ENCODE measurements around the gene ZNF219. TPM values are rescaled to one million over a fixed set of nuclear protein-coding genes. Genes with fewer than 3 reads are reported as not detected.
"Not testable (repeated sequence)": the region's sequence is repeated elsewhere in the genome, so short reads cannot be mapped to it uniquely, and the experiment has no call there.

Gene ZNF219
- total RNA-seq, 1 donor from 2014 or later = 47.8 TPM

DNA sequence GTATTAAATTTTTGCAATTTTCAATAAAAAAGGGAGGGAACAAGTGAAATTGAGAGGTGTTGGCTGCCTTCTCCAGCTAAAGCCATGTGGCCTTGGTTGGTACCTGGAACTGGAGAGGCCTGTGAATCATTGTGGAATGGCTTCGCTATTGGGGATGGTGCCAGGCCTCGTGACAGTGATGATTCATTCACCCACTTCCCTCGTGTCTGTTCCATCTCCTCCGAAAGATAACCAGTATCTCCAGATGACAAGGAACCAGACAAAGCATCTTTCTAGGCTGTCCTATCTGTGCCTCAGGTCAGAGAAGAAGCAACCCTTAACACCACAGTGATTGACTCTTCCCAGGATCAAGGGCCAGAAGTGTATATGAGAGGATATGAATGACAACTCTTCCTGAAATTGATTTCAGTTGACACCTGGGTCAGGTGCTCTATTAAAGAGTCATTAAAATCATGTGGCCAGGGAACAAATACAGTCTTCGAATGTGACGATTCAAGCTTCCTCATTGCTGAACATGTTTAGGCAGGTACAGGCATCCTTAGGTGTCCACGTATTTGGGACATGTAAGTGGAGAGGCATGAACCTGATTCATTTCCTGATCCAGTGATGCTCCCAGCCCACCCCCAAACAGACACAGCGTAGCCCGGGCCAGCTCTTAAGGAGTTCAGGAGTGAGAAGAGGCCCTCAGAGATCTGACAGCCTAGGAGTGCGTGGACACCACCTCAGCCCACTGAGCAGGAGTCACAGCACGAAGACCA, 56.6 kb downstream of the ZNF219 start, which contains the start of gene RNASE7:
Gene RNASE7 (plus strand): TSS at position 687 of the 758 bp plus-strand sequence. CDS start 631 bp downstream, outside the sequence.
- Mint-ChIP-seq H3K9me3 (no peaks in the 10 kb centered on the region), H3K4me1 (ENCODE audit: unreplicated experiment) (peaks cover 21% of the 10 kb centered on the region), H3K36me3 (no peaks in the 10 kb centered on the region), H3K4me3 (peak within 1 kb of the TSS; percentile 8), H3K27me3 (peaks cover 7% of the 10 kb centered on the region), H3K27ac (peak within 1 kb of the TSS; percentile 60)
- TF ChIP-seq, protein P1, sequence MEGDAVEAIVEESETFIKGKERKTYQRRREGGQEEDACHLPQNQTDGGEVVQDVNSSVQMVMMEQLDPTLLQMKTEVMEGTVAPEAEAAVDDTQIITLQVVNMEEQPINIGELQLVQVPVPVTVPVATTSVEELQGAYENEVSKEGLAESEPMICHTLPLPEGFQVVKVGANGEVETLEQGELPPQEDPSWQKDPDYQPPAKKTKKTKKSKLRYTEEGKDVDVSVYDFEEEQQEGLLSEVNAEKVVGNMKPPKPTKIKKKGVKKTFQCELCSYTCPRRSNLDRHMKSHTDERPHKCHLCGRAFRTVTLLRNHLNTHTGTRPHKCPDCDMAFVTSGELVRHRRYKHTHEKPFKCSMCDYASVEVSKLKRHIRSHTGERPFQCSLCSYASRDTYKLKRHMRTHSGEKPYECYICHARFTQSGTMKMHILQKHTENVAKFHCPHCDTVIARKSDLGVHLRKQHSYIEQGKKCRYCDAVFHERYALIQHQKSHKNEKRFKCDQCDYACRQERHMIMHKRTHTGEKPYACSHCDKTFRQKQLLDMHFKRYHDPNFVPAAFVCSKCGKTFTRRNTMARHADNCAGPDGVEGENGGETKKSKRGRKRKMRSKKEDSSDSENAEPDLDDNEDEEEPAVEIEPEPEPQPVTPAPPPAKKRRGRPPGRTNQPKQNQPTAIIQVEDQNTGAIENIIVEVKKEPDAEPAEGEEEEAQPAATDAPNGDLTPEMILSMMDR (conservative IDR thresholded peaks at IDR 0.05) = no peak
- no peak for DNase-seq (ENCODE audit: extremely low spot score, unreplicated experiment)

DNA sequence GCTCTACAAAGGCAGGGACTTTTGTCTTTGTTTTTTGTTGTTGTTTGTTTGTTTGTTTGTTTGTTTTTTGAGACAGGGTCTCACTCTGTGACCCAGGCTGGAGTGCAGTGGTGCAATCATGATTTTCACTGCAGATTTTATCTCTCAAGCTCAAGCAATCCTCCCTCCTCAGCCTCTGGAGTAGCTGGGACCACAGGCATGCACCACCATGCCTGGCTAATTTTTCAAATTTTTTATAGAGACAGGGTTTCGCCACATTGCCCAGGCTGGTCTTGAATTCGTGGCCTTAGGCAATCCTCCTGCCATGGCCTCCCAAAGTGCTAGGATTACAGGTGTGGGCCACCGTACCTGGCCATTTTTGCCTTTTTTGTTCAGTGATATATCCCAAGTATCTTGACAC, 57.5 kb downstream of the ZNF219 start:
- not testable (repeated sequence) for H3K4me3 Mint-ChIP-seq; H3K36me3 Mint-ChIP-seq; H3K27me3 Mint-ChIP-seq; DNase-seq (ENCODE audit: extremely low spot score, unreplicated experiment); H3K9me3 Mint-ChIP-seq; H3K27ac Mint-ChIP-seq
- peaks cover 21% of the 10 kb centered on the region for H3K4me1 Mint-ChIP-seq (ENCODE audit: unreplicated experiment)

DNA sequence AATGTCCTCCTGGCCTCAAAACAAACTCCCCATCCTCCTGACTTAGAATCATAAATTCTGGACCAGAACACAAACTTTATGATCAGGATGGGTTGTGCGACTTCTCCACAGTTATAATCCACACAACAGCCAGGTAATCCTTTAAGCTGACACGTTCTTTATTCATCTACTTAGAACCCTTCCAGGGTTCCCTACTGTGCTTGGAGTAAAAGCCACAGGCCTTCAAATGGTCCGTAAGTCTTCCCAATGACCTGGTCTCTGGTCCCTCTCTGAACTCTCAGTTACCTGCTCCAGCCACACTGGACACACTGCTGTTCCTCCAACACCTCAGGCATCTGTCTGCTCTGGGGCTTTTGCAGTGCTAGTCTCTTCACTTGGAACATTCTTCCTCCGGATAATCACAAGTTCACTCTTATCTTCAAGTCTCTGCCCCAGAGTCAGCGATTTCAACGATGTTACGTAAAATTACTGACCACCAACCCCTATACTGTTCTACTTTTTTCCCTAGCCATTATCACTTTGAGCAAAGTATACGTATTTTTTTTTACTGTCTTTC, 58.0 kb downstream of the ZNF219 start:
- Mint-ChIP-seq H3K36me3 (no peaks in the 10 kb centered on the region), H3K9me3 (no peaks in the 10 kb centered on the region), H3K4me3 (peak overlapping the region; percentile 11), H3K27ac (peak overlapping the region; percentile 42), H3K4me1 (ENCODE audit: unreplicated experiment) (peaks cover 21% of the 10 kb centered on the region), H3K27me3 (peaks cover 7% of the 10 kb centered on the region)
- DNase-seq (ENCODE audit: extremely low spot score, unreplicated experiment) = no peak
- TF ChIP-seq, protein P1 (conservative IDR thresholded peaks at IDR 0.05) = no peak

Other genes with a start within 250 kb of the ZNF219 start
- gene RNASE3, start 207.3 kb downstream of the ZNF219 start, total RNA-seq (ENCODE audit: low replicate concordance) = not detected in 2 replicates
- gene RNASE2, start 143.2 kb downstream of the ZNF219 start, total RNA-seq (ENCODE audit: low replicate concordance) = not detected in 2 replicates
- gene METTL17, start 108.7 kb downstream of the ZNF219 start, total RNA-seq (ENCODE audit: low replicate concordance) = 59.7 and 88.1 TPM in 2 replicates
- 4.5 and 14.2 TPM in 2 replicates for gene SLC39A2, start 99.4 kb downstream of the ZNF219 start, total RNA-seq (ENCODE audit: low replicate concordance)
- gene NDRG2, start 73.6 kb downstream of the ZNF219 start, total RNA-seq (ENCODE audit: low replicate concordance) = 150 and 214 TPM in 2 replicates
- gene TPPP2, start 68.4 kb downstream of the ZNF219 start, total RNA-seq (ENCODE audit: low replicate concordance) = not detected in 2 replicates
- gene RNASE13, start 63.8 kb downstream of the ZNF219 start, total RNA-seq (ENCODE audit: low replicate concordance) = not detected in 2 replicates
- gene RNASE7, start 56.3 kb downstream of the ZNF219 start, total RNA-seq (ENCODE audit: low replicate concordance) = 0.55 TPM in 1 of 2 replicates, not detected in the other
- gene RNASE8, start 40.8 kb downstream of the ZNF219 start, total RNA-seq (ENCODE audit: low replicate concordance) = not detected in 2 replicates
- gene ARHGEF40, start 28.4 kb downstream of the ZNF219 start, total RNA-seq (ENCODE audit: low replicate concordance) = 10.9 and 65.8 TPM in 2 replicates
- gene TMEM253, start 2.4 kb upstream of the ZNF219 start, total RNA-seq (ENCODE audit: low replicate concordance) = 1.8 and 2.9 TPM in 2 replicates
- gene OR5AU1, start 57.4 kb upstream of the ZNF219 start, total RNA-seq (ENCODE audit: low replicate concordance) = 0.17 TPM in 1 of 2 replicates, not detected in the other
- 474 and 692 TPM in 2 replicates for gene HNRNPC, start 170.8 kb upstream of the ZNF219 start, total RNA-seq (ENCODE audit: low replicate concordance)
- gene RPGRIP1, start 181.4 kb upstream of the ZNF219 start, total RNA-seq (ENCODE audit: low replicate concordance) = 0.19 and 0.63 TPM in 2 replicates